ENCODE results near the gene KIF5B.
A peak's percentile ranks its signal among the peaks of the same experiment; 100 is the strongest.
"Not testable (repeated sequence)": the region's sequence is repeated elsewhere in the genome, so short reads cannot be mapped to it uniquely, and the experiment has no call there.

The KIF5B gene

DNA sequence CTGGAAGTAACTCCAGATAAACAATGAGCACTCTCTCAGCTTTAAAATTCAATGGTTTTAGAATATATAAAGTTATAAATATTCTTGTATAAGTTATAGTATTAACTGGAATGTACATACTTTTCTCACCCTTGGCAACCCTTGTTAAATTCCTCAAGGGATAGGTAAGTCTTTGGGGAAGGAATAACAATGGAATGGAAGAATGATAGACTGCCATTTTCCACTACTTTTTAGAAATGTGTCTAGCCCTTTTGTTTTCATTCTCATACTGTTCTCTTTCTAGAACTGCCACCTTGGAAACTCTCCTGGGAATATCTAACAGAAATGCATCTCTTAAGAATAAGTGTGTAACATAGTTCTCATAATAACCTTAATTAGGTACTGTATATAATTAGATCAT, 8.3 kb downstream of the KIF5B start:
- Histone ChIP-seq H3K4me3 (ENCODE audit: insufficient read depth, low read depth, low read length, poor library complexity, severe bottlenecking) (no peak overlapping the region), H3K9me3 (ENCODE audit: control insufficient read depth, low read length) (no peaks in the 10 kb centered on the region), H3K27ac (ENCODE audit: insufficient read depth, low read length, poor library complexity, severe bottlenecking) (no peak overlapping the region), H3K36me3 (ENCODE audit: control insufficient read depth, insufficient read depth, low read length) (peaks cover 13% of the 10 kb centered on the region), H3K4me1 (ENCODE audit: control insufficient read depth, insufficient read depth, low read length, poor library complexity, severe bottlenecking) (peaks cover 55% of the 10 kb centered on the region), H3K27me3 (replicated peaks; ENCODE audit: control insufficient read depth, insufficient read depth, low read length, poor library complexity, severe bottlenecking) (no peaks in the 10 kb centered on the region)
- no peak for DNase-seq

DNA sequence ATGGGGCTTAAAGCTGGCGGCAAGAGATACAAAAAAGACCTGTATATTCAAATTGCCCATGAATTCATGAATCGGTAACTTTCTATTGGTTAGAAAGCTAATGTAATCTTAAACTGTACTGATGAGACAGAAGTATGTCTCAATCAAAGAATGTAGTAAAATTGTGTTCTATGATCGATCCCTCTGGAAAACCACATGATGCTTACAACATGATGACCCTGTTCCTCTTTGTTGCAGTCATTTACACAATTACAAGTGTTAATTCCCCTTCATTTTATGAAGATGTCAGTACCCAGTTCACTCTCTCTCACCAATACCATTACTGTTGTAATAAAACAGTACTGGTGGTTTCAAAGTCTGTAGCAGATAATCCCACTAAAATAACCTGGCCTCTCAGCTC, 10.1 kb downstream of the KIF5B start:
- Histone ChIP-seq H3K4me1 (ENCODE audit: control insufficient read depth, insufficient read depth, low read length, poor library complexity, severe bottlenecking) (peaks cover 50% of the 10 kb centered on the region), H3K27me3 (replicated peaks; ENCODE audit: control insufficient read depth, insufficient read depth, low read length, poor library complexity, severe bottlenecking) (no peaks in the 10 kb centered on the region), H3K4me3 (ENCODE audit: insufficient read depth, low read depth, low read length, poor library complexity, severe bottlenecking) (no peak overlapping the region), H3K36me3 (ENCODE audit: control insufficient read depth, insufficient read depth, low read length) (peaks cover 13% of the 10 kb centered on the region), H3K27ac (ENCODE audit: insufficient read depth, low read length, poor library complexity, severe bottlenecking) (no peak overlapping the region), H3K9me3 (ENCODE audit: control insufficient read depth, low read length) (no peaks in the 10 kb centered on the region)
- DNase-seq, result no peak

DNA sequence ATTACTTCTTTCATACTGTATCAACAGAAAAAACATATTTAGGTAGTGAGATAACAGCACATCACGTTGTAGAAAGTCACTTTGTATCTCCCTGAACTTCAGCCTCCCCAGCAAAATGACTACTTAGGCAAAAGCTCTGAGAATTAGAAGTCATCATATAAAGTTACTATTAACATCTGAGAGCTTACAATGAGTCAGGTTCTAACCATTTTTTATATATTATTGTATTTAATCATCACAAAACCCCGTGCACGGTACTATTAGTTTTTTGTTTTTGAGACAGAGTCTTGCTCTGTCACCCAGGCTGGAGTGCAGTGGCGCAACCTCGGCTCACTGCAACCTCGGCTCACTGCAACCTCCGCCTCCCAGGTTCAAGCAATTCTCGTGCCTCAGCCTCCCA, 13.5 kb downstream of the KIF5B start:
- H3K4me1 ChIP-seq (ENCODE audit: control insufficient read depth, insufficient read depth, low read length, poor library complexity, severe bottlenecking), result peaks cover 31% of the 10 kb centered on the region
- H3K27ac ChIP-seq (ENCODE audit: insufficient read depth, low read length, poor library complexity, severe bottlenecking); H3K4me3 ChIP-seq (ENCODE audit: insufficient read depth, low read depth, low read length, poor library complexity, severe bottlenecking); H3K27me3 ChIP-seq (replicated peaks; ENCODE audit: control insufficient read depth, insufficient read depth, low read length, poor library complexity, severe bottlenecking); DNase-seq; H3K9me3 ChIP-seq (ENCODE audit: control insufficient read depth, low read length): not testable (repeated sequence)
- peaks cover 25% of the 10 kb centered on the region for H3K36me3 ChIP-seq (ENCODE audit: control insufficient read depth, insufficient read depth, low read length)

DNA sequence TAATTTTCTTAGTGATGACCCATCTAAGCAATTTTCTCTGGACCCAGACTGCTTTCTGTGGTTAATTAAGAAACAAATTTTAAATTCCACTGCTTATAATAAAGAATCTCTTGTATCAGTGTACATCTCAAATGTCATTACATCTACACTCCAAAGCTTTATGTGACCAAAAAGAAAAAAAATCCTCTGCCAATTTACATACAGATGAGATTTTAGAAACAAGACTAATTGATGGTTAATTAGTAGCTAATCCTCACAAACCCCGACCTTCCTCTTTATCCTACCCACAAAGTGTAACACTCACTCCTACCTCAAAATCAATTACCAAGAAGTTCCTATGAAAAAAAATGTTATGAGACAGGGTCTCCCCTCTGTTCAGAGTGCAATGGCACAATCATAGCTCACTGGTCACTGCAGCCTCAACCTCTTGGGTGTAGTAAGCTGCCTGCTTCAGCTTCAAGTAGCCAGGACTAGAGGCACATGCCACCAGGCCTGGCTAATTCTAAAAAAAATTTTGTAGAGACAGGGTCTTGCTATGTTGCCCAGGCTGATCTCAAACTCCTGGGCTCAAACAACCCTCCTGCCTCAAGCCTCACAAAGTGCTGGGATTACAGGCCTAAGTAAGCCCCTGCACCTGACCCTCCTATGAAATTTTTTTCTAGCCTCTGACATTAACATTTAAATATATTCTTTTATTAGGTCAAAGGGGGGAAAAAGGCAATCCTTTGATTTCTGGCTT, 14.8 kb downstream of the KIF5B start:
- Histone ChIP-seq H3K4me3 (ENCODE audit: insufficient read depth, low read depth, low read length, poor library complexity, severe bottlenecking) (no peak overlapping the region), H3K4me1 (ENCODE audit: control insufficient read depth, insufficient read depth, low read length, poor library complexity, severe bottlenecking) (peaks cover 31% of the 10 kb centered on the region), H3K27me3 (replicated peaks; ENCODE audit: control insufficient read depth, insufficient read depth, low read length, poor library complexity, severe bottlenecking) (no peaks in the 10 kb centered on the region), H3K36me3 (ENCODE audit: control insufficient read depth, insufficient read depth, low read length) (peaks cover 32% of the 10 kb centered on the region), H3K9me3 (ENCODE audit: control insufficient read depth, low read length) (no peaks in the 10 kb centered on the region), H3K27ac (ENCODE audit: insufficient read depth, low read length, poor library complexity, severe bottlenecking) (no peak overlapping the region)
- DNase-seq, result no peak

DNA sequence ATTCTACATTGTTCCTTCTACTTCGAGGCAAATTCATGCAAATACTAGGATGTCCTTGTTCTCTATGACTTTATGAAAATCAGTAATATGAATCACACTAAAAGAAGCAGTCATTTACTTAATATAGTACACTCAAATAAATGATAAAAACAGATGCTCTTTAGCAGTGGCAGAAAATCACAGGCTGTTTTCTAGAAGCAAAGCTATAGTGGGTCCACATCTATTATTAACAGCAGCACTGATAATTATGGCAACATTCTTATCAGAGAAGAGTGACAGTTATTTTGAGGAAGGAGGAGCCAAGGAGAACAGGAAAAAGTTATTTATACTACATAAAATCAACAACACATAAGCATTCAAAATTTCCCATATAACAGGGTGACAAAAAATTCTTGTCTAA, 16.5 kb downstream of the KIF5B start:
- peaks cover 43% of the 10 kb centered on the region for H3K36me3 ChIP-seq (ENCODE audit: control insufficient read depth, insufficient read depth, low read length)
- H3K9me3 ChIP-seq (ENCODE audit: control insufficient read depth, low read length), result no peaks in the 10 kb centered on the region
- no peak overlapping the region for H3K27ac ChIP-seq (ENCODE audit: insufficient read depth, low read length, poor library complexity, severe bottlenecking)
- H3K4me3 ChIP-seq (ENCODE audit: insufficient read depth, low read depth, low read length, poor library complexity, severe bottlenecking), result no peak overlapping the region
- DNase-seq, result no peak
- H3K27me3 ChIP-seq (replicated peaks; ENCODE audit: control insufficient read depth, insufficient read depth, low read length, poor library complexity, severe bottlenecking), result no peaks in the 10 kb centered on the region
- peaks cover 22% of the 10 kb centered on the region for H3K4me1 ChIP-seq (ENCODE audit: control insufficient read depth, insufficient read depth, low read length, poor library complexity, severe bottlenecking)

DNA sequence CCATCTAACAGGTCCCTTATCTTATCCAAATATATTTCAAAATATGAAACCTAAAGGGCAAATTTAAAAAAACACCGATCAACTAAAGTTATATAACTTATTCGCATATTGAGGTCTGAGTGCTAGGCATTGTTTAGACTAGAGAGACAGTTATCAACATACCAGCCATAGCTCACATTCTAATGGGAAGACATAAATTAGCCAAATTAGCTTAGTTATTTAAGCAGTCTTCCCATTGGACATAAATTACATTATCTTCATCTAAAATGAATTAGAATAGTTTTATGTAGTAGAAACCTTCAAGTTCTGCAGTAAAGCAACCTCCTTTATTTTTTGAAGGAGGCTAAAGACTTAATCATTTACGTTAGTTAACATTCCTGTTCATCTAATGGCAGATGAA, 17.4 kb downstream of the KIF5B start:
- H3K27ac ChIP-seq (ENCODE audit: insufficient read depth, low read length, poor library complexity, severe bottlenecking), result peak overlapping the region; percentile 11
- peaks cover 48% of the 10 kb centered on the region for H3K36me3 ChIP-seq (ENCODE audit: control insufficient read depth, insufficient read depth, low read length)
- H3K4me1 ChIP-seq (ENCODE audit: control insufficient read depth, insufficient read depth, low read length, poor library complexity, severe bottlenecking), result peaks cover 15% of the 10 kb centered on the region
- H3K4me3 ChIP-seq (ENCODE audit: insufficient read depth, low read depth, low read length, poor library complexity, severe bottlenecking), result no peak overlapping the region
- H3K9me3 ChIP-seq (ENCODE audit: control insufficient read depth, low read length), result no peaks in the 10 kb centered on the region
- no peaks in the 10 kb centered on the region for H3K27me3 ChIP-seq (replicated peaks; ENCODE audit: control insufficient read depth, insufficient read depth, low read length, poor library complexity, severe bottlenecking)
- DNase-seq, result no peak

DNA sequence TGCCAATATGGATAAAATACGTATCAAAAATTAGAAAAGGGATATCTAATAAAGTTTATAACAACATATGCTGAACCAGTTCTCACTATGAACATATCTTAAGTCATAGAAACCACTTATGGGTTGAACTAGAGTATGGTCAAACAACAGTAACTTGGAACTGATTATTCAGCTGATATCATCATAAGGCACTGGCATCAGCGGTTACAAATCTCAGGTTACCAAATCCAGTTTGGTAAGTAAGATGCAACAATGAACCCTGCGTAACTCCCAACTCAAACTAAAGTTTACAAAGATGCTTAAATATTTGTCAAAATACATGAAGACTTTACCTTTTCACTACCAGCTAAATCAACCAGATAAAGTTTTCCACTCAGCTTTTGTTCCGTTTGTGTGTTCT, 19.3 kb downstream of the KIF5B start:
- DNase-seq, result no peak
- Histone ChIP-seq H3K27me3 (replicated peaks; ENCODE audit: control insufficient read depth, insufficient read depth, low read length, poor library complexity, severe bottlenecking) (no peaks in the 10 kb centered on the region), H3K9me3 (ENCODE audit: control insufficient read depth, low read length) (no peaks in the 10 kb centered on the region), H3K4me3 (ENCODE audit: insufficient read depth, low read depth, low read length, poor library complexity, severe bottlenecking) (no peak overlapping the region), H3K4me1 (ENCODE audit: control insufficient read depth, insufficient read depth, low read length, poor library complexity, severe bottlenecking) (peaks cover 6% of the 10 kb centered on the region), H3K36me3 (ENCODE audit: control insufficient read depth, insufficient read depth, low read length) (peaks cover 66% of the 10 kb centered on the region), H3K27ac (ENCODE audit: insufficient read depth, low read length, poor library complexity, severe bottlenecking) (no peak overlapping the region)

DNA sequence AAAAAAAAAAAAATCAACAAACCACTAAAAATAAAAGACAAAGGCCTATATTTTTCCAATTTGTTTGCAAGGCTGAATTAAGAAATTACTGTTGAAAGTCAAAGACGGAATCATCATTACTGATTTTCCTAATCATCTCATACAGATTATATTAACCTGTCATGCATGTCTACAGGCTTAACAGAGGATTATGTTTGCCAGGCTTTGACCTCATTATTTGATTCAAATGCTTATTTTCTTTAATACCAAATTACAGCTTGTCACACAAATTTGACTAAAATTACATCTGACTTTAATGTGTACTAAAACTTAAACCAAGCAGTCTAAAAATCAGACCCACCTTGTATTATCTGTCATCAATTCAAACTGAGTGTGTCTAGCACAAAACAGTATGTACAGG, 21.2 kb downstream of the KIF5B start:
- no peaks in the 10 kb centered on the region for H3K27me3 ChIP-seq (replicated peaks; ENCODE audit: control insufficient read depth, insufficient read depth, low read length, poor library complexity, severe bottlenecking)
- no peak overlapping the region for H3K4me3 ChIP-seq (ENCODE audit: insufficient read depth, low read depth, low read length, poor library complexity, severe bottlenecking)
- DNase-seq, result no peak
- H3K27ac ChIP-seq (ENCODE audit: insufficient read depth, low read length, poor library complexity, severe bottlenecking), result no peak overlapping the region
- no peaks in the 10 kb centered on the region for H3K4me1 ChIP-seq (ENCODE audit: control insufficient read depth, insufficient read depth, low read length, poor library complexity, severe bottlenecking)
- no peaks in the 10 kb centered on the region for H3K9me3 ChIP-seq (ENCODE audit: control insufficient read depth, low read length)
- peaks cover 83% of the 10 kb centered on the region for H3K36me3 ChIP-seq (ENCODE audit: control insufficient read depth, insufficient read depth, low read length)

DNA sequence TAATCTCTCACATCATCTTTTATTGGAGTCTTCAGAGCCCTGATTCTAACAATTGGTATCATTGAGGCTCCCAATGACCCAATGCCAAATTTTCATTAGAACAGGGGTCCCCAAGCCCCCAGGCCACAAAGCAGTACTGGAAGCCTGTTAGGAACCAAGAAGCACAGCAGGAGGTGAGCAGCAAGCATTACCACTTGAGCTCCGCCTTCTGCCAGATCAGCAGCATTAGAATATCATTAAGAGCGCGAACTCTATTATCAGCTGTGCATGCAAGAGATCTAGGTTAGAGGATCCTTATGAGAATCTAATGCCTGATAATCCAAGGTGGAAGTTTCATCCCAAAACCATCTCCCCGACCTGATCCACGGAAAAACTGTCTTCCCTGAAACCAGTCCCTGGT, 23.1 kb downstream of the KIF5B start:
- DNase-seq, result no peak
- H3K9me3 ChIP-seq (ENCODE audit: control insufficient read depth, low read length), result no peaks in the 10 kb centered on the region
- no peak overlapping the region for H3K27ac ChIP-seq (ENCODE audit: insufficient read depth, low read length, poor library complexity, severe bottlenecking)
- H3K4me3 ChIP-seq (ENCODE audit: insufficient read depth, low read depth, low read length, poor library complexity, severe bottlenecking), result no peak overlapping the region
- no peaks in the 10 kb centered on the region for H3K27me3 ChIP-seq (replicated peaks; ENCODE audit: control insufficient read depth, insufficient read depth, low read length, poor library complexity, severe bottlenecking)
- H3K36me3 ChIP-seq (ENCODE audit: control insufficient read depth, insufficient read depth, low read length), result peaks cover 93% of the 10 kb centered on the region
- H3K4me1 ChIP-seq (ENCODE audit: control insufficient read depth, insufficient read depth, low read length, poor library complexity, severe bottlenecking), result no peaks in the 10 kb centered on the region

DNA sequence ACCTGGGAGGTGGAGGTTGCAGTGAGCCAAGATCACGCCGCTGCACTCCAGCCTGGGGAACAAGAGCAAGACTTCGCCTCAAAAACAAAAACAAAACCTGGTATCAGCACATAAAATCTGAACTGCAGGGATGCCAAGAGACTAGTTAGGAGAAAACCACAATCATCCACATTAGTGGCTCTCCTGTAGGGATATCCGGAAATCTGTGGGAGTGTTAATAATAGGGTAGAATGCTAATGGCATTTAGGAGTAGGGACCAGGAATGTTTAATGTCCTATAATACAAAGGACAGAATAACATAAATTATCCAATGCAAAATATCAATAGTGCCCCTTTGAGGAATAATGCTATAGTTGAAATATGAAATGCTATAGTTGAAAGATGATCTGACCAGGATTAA, 24.3 kb downstream of the KIF5B start:
- H3K4me3 ChIP-seq (ENCODE audit: insufficient read depth, low read depth, low read length, poor library complexity, severe bottlenecking), result no peak overlapping the region
- H3K36me3 ChIP-seq (ENCODE audit: control insufficient read depth, insufficient read depth, low read length), result peaks cover 92% of the 10 kb centered on the region
- no peak for DNase-seq
- no peaks in the 10 kb centered on the region for H3K9me3 ChIP-seq (ENCODE audit: control insufficient read depth, low read length)
- no peaks in the 10 kb centered on the region for H3K4me1 ChIP-seq (ENCODE audit: control insufficient read depth, insufficient read depth, low read length, poor library complexity, severe bottlenecking)
- H3K27me3 ChIP-seq (replicated peaks; ENCODE audit: control insufficient read depth, insufficient read depth, low read length, poor library complexity, severe bottlenecking), result no peaks in the 10 kb centered on the region
- H3K27ac ChIP-seq (ENCODE audit: insufficient read depth, low read length, poor library complexity, severe bottlenecking), result no peak overlapping the region

Measured in effector memory CD4-positive, alpha-beta T cell (primary cell).